Large intestine (tissue), 3 donors: ENCODE measurements around the gene SLC26A6. TPM values are rescaled to one million over a fixed set of nuclear protein-coding genes. Genes with fewer than 3 reads are reported as not detected.

Source experiments
- DNase-seq, 2 donors: peaks; one replicate each; pipeline versions ENCODE4 v3.0.0 to v3.0.0-alpha.2; 2013
- H3K27ac ChIP-seq: one replicate; pipeline ENCODE4 v1.5.1; 2013; ENCODE audit warnings: low read length
- H3K27me3 ChIP-seq: 2 replicates; pipeline ENCODE4 v1.6.1; 2013; ENCODE audit warnings: low read length; ENCODE audit not compliant: control insufficient read depth, insufficient read depth
- H3K36me3 ChIP-seq: 2 replicates; pipeline ENCODE4 v1.6.1; 2013; ENCODE audit warnings: low read length; ENCODE audit not compliant: control insufficient read depth, insufficient read depth
- H3K4me1 ChIP-seq: one replicate; pipeline ENCODE4 v1.6.1; 2013; ENCODE audit warnings: low read length; ENCODE audit not compliant: control insufficient read depth, insufficient read depth
- H3K4me3 ChIP-seq: one replicate; pipeline ENCODE4 v1.5.1; 2013; ENCODE audit warnings: low read length
- H3K9me3 ChIP-seq: one replicate; pipeline ENCODE4 v1.6.1; 2013; ENCODE audit warnings: mild to moderate bottlenecking, low read depth, low read length, moderate library complexity; ENCODE audit not compliant: control insufficient read depth
- WGBS: methylation state at CpG from one replicate; pipeline ENCODE4 v1.1.5; 2013; ENCODE audit warnings: low lambda C conversion rate; ENCODE audit not compliant: insufficient coverage; 5-methylcytosine and 5-hydroxymethylcytosine counted together
- polyA plus RNA-seq: library from polyadenylated mRNA; unstranded; fragments of 120-200 nt; gene quantifications from one replicate; pipeline ENCODE4 v1.2.1, GENCODE V29; 2013

Gene SLC26A6
- polyA plus RNA-seq, 1 donor: 41.2 TPM

DNA sequence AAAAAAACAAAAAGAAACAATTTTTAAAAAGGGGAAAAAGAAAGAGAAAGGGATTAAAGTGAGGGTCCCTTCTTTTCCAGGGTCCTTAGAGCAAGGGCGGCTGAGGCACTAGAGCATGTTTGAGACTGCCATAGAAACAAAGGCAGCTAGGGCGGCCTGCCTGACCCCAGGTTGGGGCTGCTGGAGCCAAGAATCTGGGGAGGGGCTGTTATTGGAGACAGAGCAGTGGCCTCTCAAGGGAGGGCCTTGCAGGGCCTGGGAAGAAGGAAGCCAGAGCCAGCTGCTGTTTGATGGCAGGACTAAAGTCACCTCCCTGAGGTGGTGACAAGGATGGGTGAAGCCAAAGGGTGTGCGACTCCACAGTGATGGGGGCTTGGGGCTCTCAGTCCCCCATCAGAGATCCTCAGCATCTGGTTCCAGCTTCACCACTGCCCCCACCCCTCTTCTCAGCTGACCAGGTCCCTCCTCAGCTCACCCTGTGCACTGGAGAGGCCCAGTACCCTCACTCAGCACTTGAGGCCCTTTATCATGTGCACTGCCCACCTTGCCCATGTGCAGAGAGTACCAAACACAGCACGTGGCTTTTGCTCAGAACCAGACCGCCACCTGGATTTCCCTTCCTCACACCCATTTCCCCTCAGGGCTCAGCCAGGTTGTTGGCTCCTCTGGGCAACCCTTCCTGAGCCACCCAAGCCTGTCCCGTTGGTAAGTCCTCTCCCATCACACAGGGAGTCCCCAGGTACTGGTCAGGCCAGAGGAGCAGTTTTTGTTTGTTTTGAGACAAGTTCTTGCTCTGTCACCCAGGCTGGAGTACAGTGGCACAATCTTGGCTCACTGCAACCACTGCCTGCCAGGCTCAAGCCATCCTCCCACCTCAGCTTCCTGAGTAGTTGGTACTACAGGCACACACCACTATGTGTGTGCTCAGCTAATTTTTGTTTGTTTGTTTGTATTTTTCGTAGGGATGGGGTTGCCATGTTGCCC is 15.4 kb downstream of the SLC26A6 start:
- DNase-seq: no peak
- WGBS: no CpG with 5 or more reads among the region's 7 CpGs
- no peaks in the 10 kb centered on the region for H3K27me3 ChIP-seq
- H3K4me3 ChIP-seq: no peak overlapping the region
- peaks cover under 1% of the 10 kb centered on the region for H3K36me3 ChIP-seq
- H3K9me3 ChIP-seq: peaks cover 18% of the 10 kb centered on the region
- H3K27ac ChIP-seq: peak overlapping the region; percentile 75
- H3K4me1 ChIP-seq: peaks cover 24% of the 10 kb centered on the region

DNA sequence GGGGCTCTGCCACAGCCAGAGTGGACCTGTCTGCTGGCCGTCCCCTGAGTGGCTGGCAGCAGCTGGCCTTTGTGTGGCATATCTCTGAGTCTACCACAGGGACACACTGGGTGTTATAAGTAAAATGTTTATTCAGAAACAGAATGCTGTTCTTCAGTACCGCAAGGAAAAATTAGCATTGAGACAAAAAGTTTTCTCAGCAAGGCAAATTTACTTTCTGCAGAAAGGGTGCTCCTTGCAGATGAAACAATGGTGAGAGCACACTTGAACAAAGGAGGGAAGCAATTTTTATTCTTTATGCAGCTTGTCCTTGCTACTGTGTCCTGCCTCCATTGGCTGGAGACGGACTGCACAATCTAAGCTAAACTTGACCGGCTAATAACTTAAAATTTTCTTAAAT is 17.7 kb downstream of the SLC26A6 start:
- Histone ChIP-seq H3K4me1 (peaks cover 19% of the 10 kb centered on the region), H3K27ac (peak overlapping the region; percentile 75), H3K4me3 (no peak overlapping the region), H3K36me3 (no peaks in the 10 kb centered on the region), H3K9me3 (peaks cover 18% of the 10 kb centered on the region), H3K27me3 (no peaks in the 10 kb centered on the region)
- DNase-seq: no peak
- WGBS: 100% methylated on average over 2 of the region's 4 CpGs

DNA sequence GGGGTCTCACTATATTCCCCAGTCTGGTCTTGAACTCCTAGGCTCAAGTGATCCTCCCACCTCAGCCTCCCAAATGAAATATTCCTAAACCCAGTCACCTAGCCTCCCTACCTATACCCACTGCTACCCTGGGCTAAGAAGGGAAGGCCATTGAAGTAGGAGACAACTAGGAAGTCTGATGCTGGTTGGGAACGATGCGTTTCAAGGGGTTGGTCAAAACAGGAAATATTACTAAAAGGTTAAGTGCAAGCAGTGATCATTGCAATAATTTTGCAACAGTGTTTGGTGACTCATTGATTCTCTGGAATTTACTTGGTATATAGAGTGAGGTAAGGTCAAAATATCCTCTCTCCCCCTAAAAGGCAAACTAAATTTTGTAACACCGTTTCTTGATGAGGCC is 21.2 kb downstream of the SLC26A6 start:
- WGBS: no CpG with 5 or more reads among the region's 3 CpGs
- no peak for DNase-seq
- H3K4me3 ChIP-seq: no peak overlapping the region
- no peak overlapping the region for H3K27ac ChIP-seq
- H3K27me3 ChIP-seq: no peaks in the 10 kb centered on the region
- peaks cover 6% of the 10 kb centered on the region for H3K4me1 ChIP-seq
- H3K9me3 ChIP-seq: peaks cover 18% of the 10 kb centered on the region
- H3K36me3 ChIP-seq: no peaks in the 10 kb centered on the region

DNA sequence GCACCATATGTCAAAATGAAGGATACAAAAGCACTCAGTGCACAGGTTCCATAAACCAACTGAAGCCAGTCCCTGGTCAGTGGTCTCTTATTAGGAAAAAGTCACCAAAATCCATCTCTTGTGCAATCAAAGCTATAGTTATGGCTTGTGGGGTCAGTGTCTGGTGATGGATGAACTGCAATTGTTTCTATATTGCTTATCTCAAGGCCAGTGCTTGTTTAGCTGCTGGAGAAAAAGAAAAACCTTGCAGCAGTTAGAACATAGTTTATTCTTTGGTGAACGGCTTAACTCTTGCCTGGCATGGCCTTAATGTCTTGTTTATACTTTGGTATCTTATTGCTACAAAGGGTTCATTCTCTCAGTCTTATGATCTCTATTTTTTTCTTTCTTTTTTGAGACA is 23.0 kb downstream of the SLC26A6 start:
- Histone ChIP-seq H3K27me3 (no peaks in the 10 kb centered on the region), H3K4me3 (no peak overlapping the region), H3K9me3 (peaks cover 9% of the 10 kb centered on the region), H3K27ac (no peak overlapping the region), H3K4me1 (no peaks in the 10 kb centered on the region), H3K36me3 (peaks cover 6% of the 10 kb centered on the region)
- DNase-seq: no peak
- WGBS: 33% methylated on average over 1 of the region's 1 CpG

DNA sequence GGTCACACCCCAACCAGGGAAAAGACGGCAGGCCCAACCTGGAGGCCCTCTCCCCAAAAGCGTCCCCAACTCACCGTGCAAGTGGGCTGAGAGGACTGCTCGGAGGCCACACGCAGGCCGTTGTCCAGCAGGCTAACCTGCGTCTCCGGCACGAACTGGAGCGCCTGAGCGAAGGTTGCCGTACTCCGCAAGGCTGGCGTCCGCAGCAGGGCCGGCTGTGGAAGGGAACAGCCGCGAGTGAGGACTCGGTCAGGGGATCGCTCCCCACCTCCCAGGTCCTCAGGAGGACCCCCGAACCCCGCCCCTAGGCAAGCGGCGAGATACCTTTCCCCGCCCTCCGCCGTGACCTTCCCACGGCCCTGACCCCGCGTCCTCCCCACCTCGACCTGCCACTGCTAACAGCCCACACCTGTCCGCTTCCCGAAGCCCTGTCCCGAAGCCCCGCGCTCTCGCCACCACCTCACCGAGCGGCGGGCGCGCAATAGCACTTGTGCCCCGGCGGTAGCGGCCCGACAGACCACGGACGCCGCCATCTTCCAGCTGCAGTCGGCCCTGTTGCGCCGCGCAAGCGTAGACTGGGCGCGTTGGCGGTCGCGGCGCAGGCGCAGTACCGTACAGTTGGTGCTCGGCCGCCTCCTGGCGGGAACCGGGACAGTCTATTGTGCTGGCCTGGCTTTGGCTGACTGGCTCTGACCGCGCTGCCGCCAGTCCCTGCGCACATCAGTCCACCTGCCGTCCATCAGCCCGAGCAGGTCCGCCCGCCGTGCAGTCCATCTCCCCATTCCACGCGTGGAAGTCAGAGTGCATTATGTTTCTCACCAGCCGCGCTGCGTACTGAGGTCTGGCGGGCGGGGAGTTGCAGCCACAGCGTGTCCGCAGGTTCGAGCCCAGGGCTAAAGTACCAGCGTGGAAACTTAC is 25.9 kb downstream of the SLC26A6 start, which contains the start of gene UQCRC1:
Gene UQCRC1, minus strand, starts transcription at position 559 of the 918 bp plus-strand sequence. Its CDS starts 26 bp downstream, at position 533.
- H3K27me3 ChIP-seq: no peaks in the 10 kb centered on the region
- peak; percentile 94 to 95 for DNase-seq
- no CpG with 5 or more reads among the region's 86 CpGs for WGBS
- no peaks in the 10 kb centered on the region for H3K4me1 ChIP-seq
- H3K4me3 ChIP-seq: peak within 1 kb of the TSS; percentile 91
- peak within 1 kb of the TSS; percentile 59 for H3K27ac ChIP-seq
- no peaks in the 10 kb centered on the region for H3K9me3 ChIP-seq
- peaks cover 27% of the 10 kb centered on the region for H3K36me3 ChIP-seq

DNA sequence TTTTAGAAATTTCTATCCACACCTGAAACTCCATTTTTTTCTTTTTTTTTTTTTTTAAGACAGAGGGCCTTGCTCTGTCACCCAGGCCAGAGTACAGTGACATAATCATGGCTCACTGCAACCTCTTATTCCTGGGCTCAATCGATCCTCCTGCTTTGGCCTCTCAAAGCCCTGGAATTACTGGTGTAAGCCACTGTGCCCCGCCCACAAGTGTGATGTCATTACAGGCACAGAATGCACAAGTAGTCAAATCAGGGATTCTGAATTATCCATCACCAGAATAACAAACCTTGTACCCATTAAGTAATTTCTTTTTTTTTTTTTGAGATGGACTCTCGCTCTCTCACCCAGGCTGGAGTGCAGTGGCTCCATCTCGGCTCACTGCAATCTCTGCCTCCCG is 27.7 kb downstream of the SLC26A6 start:
- no peak for DNase-seq
- H3K36me3 ChIP-seq: peaks cover 44% of the 10 kb centered on the region
- no peaks in the 10 kb centered on the region for H3K4me1 ChIP-seq
- H3K27me3 ChIP-seq: no peaks in the 10 kb centered on the region
- no peaks in the 10 kb centered on the region for H3K9me3 ChIP-seq
- H3K4me3 ChIP-seq: no peak overlapping the region
- H3K27ac ChIP-seq: no peak overlapping the region
- WGBS: no CpG with 5 or more reads among the region's 5 CpGs

DNA sequence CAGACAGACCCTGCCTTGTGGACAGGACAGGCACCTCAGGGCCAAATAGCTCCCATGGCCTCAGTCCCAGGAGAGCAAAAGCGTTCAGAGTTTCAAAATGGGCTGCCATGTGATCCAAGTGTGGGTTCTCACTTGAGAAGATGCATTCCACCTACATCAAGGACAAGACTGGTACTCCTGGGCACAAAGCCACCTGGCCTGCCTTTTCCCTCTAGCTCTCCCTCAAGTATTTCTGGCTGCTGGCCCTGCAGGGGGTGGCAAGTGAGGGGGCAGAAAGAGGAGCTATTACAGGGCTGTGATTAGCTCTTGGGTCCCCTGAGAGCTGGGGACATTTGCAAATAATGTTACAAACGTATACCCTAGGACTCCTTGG is 33.7 kb downstream of the SLC26A6 start:
- Histone ChIP-seq H3K4me3 (no peak overlapping the region), H3K27me3 (no peaks in the 10 kb centered on the region), H3K27ac (no peak overlapping the region), H3K36me3 (peaks cover 81% of the 10 kb centered on the region), H3K9me3 (no peaks in the 10 kb centered on the region), H3K4me1 (no peaks in the 10 kb centered on the region)
- no peak for DNase-seq
- no CpG with 5 or more reads among the region's 2 CpGs for WGBS

DNA sequence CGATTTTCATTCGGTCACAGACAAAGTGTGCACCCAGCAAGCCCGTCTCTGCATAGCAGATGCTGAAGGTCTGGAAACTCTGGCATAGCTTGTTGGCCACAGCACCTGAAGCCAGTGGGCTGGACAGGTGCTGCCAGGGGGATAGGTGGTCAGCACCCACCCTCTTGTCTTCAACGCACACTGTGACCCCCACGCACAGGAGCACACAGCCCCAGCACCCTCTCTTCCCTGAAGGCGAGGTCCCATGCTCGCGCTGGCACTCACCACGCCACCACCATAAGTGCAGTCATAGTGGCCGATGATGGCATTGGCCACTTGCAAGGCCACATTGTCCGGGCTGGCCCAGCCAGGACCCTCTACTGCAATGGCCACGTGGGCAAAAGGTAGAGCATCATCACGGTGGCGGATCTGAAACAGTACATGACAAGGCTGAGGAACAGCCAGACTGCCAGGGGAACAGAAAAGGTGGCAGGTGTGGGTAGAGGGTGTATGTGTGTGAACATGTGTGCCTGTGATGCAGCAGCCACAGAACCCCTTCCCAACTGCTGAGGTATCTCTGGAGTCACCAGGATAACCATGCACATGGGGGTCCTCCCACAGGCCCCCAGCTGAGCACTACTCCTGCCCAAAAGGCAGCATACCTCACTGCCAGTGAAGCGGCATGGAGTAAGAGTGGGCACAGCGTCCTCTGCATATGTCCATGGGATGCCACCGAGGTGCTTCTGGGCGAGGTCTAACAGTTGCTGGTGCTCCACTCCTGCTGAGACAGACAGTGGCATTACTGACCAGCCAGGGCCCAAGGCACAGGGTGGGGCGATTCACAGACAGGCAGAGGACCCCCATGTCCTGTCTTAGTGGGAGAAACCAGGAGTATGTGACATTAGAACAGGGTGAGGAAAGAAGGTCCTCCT is 34.3 kb downstream of the SLC26A6 start:
- DNase-seq: no peak
- Histone ChIP-seq H3K9me3 (no peaks in the 10 kb centered on the region), H3K4me1 (peaks cover under 1% of the 10 kb centered on the region), H3K36me3 (peaks cover 78% of the 10 kb centered on the region), H3K4me3 (no peak overlapping the region), H3K27ac (no peak overlapping the region), H3K27me3 (no peaks in the 10 kb centered on the region)
- no CpG with 5 or more reads among the region's 19 CpGs for WGBS

DNA sequence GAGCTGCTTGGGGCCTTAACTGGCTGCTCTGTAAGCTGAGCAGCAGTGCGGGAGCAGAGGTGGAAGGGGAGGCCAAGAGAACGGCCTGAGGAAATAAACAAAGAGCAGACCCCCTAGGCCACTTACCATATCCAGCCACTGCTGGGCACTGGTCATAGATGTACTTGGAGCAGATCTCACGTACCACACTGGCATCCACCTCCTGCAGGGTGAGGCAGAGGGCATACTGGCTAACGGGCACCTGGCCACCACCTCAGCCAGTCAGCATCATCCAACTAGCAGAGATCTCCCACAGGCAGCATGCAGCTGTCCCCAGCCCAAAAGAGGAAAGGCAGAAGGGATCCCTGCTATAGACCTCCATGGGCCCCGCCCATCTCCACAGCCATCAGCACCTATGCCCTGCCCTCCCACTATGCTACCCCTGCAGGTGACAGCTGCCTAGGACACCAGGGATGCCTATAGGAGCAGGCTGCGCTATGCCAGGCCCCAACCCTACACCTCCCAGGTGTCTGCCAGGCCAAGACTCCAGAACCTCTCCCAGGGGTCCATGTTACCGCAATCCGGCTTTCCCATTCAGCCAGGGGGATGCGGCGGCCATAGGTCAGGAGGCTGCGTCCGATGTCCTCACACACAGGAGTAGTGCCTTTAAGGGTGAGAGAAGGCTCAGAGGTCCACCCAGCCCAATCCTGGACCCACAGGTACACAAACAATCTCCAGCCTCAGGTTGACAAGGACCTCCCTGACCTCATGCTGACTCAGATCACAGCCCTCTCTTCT is 35.6 kb downstream of the SLC26A6 start:
- no peak for DNase-seq
- no peaks in the 10 kb centered on the region for H3K9me3 ChIP-seq
- no peak overlapping the region for H3K27ac ChIP-seq
- H3K36me3 ChIP-seq: peaks cover 65% of the 10 kb centered on the region
- peaks cover 13% of the 10 kb centered on the region for H3K4me1 ChIP-seq
- H3K27me3 ChIP-seq: peaks cover 4% of the 10 kb centered on the region
- no peak overlapping the region for H3K4me3 ChIP-seq
- WGBS: no CpG with 5 or more reads among the region's 12 CpGs
